GM21367 (cell line): ENCODE measurements around the gene MTUS2.
A peak's percentile ranks its signal among the peaks of the same experiment; 100 is the strongest.

Source experiments
- ATAC-seq: cut with Tn5 transposase; IDR thresholded peaks from one replicate; pipeline ENCODE4 v1.9.1; 2021; ENCODE audit not compliant: unreplicated experiment

The MTUS2 gene

GRCh38 chr13:29436721-29437280 lies 616.7 kb downstream of the MTUS2 start:
- no peak for ATAC-seq

GRCh38 chr13:29438769-29439168 lies 618.6 kb downstream of the MTUS2 start:
- no peak for ATAC-seq

GRCh38 chr13:29439601-29440388 lies 619.7 kb downstream of the MTUS2 start:
- ATAC-seq, result no peak

GRCh38 chr13:29441306-29441705 lies 621.2 kb downstream of the MTUS2 start:
- ATAC-seq, result no peak

GRCh38 chr13:29446016-29446415 lies 625.9 kb downstream of the MTUS2 start:
- ATAC-seq, result no peak

- ATAC-seq, result no peak
Observed at GRCh38 chr13:29448174-29448573, 628.0 kb downstream of the MTUS2 start.

GRCh38 chr13:29449726-29450125 lies 629.6 kb downstream of the MTUS2 start:
- ATAC-seq, result no peak

- no peak for ATAC-seq
Observed at GRCh38 chr13:29451976-29452375, 631.8 kb downstream of the MTUS2 start.

GRCh38 chr13:29452773-29453616 lies 632.9 kb downstream of the MTUS2 start:
- ATAC-seq, result no peak

- no peak for ATAC-seq
Observed at GRCh38 chr13:29453617-29454011, 633.5 kb downstream of the MTUS2 start.

- peak; percentile 58 for ATAC-seq
Observed at GRCh38 chr13:29454931-29455481, 634.9 kb downstream of the MTUS2 start.

GRCh38 chr13:29456419-29456818 lies 636.3 kb downstream of the MTUS2 start:
- ATAC-seq, result no peak

GRCh38 chr13:29457299-29457698 lies 637.2 kb downstream of the MTUS2 start:
- no peak for ATAC-seq

GRCh38 chr13:29458419-29458818 lies 638.3 kb downstream of the MTUS2 start:
- ATAC-seq, result no peak

- ATAC-seq, result no peak
Observed at GRCh38 chr13:29459813-29460355, 639.7 kb downstream of the MTUS2 start.

- no peak for ATAC-seq
Observed at GRCh38 chr13:29464105-29464679, 644.1 kb downstream of the MTUS2 start.

- ATAC-seq, result no peak
Observed at GRCh38 chr13:29465741-29466293, 645.7 kb downstream of the MTUS2 start.

GRCh38 chr13:29471551-29471950 lies 651.4 kb downstream of the MTUS2 start:
- no peak for ATAC-seq

GRCh38 chr13:29472332-29472961 lies 652.3 kb downstream of the MTUS2 start:
- ATAC-seq, result no peak

GRCh38 chr13:29473166-29473565 lies 653.0 kb downstream of the MTUS2 start:
- no peak for ATAC-seq
